Activated naive CD4-positive, alpha-beta T cell treated with Interleukin-2 at 50 U/mL for 16 hours (primary cell): ENCODE measurements around the gene MYH11.
A peak's percentile ranks its signal among the peaks of the same experiment; 100 is the strongest.
"Not testable (repeated sequence)": the region's sequence is repeated elsewhere in the genome, so short reads cannot be mapped to it uniquely, and the experiment has no call there.

Experiments used
- DNase-seq: peaks from one replicate; pipeline ENCODE4 v3.0.0-alpha.2; 2020

MYH11 gene

GRCh38 chr16:15703029-15703736 is 153.6 kb downstream of the MYH11 start:
- DNase-seq: no peak

GRCh38 chr16:15701975-15702970 is 154.6 kb downstream of the MYH11 start:
- DNase-seq: no peak

- no peak for DNase-seq
Measured at GRCh38 chr16:15701367-15701766, 155.5 kb downstream of the MYH11 start.

- no peak for DNase-seq
Measured at GRCh38 chr16:15699819-15700218, 157.0 kb downstream of the MYH11 start.

- no peak for DNase-seq
Measured at GRCh38 chr16:15694499-15694898, 162.3 kb downstream of the MYH11 start.

GRCh38 chr16:15692508-15692907 is 164.3 kb downstream of the MYH11 start:
- not testable (repeated sequence) for DNase-seq

GRCh38 chr16:15691046-15691445 is 165.8 kb downstream of the MYH11 start:
- DNase-seq: no peak

GRCh38 chr16:15690296-15690695 is 166.5 kb downstream of the MYH11 start:
- no peak for DNase-seq

GRCh38 chr16:15689290-15689689 is 167.5 kb downstream of the MYH11 start:
- no peak for DNase-seq

GRCh38 chr16:15686287-15686686 is 170.5 kb downstream of the MYH11 start:
- no peak for DNase-seq

GRCh38 chr16:15682105-15682570 is 174.7 kb downstream of the MYH11 start:
- DNase-seq: peak; percentile 65

GRCh38 chr16:15677447-15677846 is 179.4 kb downstream of the MYH11 start:
- no peak for DNase-seq

GRCh38 chr16:15676506-15676905 is 180.3 kb downstream of the MYH11 start:
- no peak for DNase-seq

GRCh38 chr16:15674571-15674970 is 182.3 kb downstream of the MYH11 start:
- no peak for DNase-seq

- DNase-seq: peak; percentile 59
Measured at GRCh38 chr16:15672514-15673167, 184.2 kb downstream of the MYH11 start.

GRCh38 chr16:15672127-15672513 is 184.7 kb downstream of the MYH11 start:
- not testable (repeated sequence) for DNase-seq

GRCh38 chr16:15671530-15672117 is 185.2 kb downstream of the MYH11 start:
- no peak for DNase-seq

- no peak for DNase-seq
Measured at GRCh38 chr16:15667091-15667742, 189.6 kb downstream of the MYH11 start.

GRCh38 chr16:15665107-15665506 is 191.7 kb downstream of the MYH11 start:
- DNase-seq: no peak

GRCh38 chr16:15660203-15660601 is 196.6 kb downstream of the MYH11 start:
- no peak for DNase-seq

- no peak for DNase-seq
Measured at GRCh38 chr16:15658556-15658955, 198.3 kb downstream of the MYH11 start.

GRCh38 chr16:15658149-15658548 is 198.7 kb downstream of the MYH11 start:
- no peak for DNase-seq
